Measurements from ENCODE around the gene COL23A1. TPM values are rescaled to one million over a fixed set of nuclear protein-coding genes. Genes with fewer than 3 reads are reported as not detected.

Gene COL23A1
- total and polyA plus RNA-seq, 2 of the 13 experiments (the other 11 are each of a cell fraction or from before 2014, with no cell fraction given): not detected

GRCh38 chr5:178626484-178627258 is 36.5 kb upstream of the COL23A1 start, which contains the start of gene CLK4 (continued):
- peak; percentile 81; the same call in 1 of the 2 replicates for TF ChIP-seq MTA1 (CRISPR knock-in tag; IDR thresholded peaks at IDR 0.05; ENCODE audit: borderline replicate concordance)
- TF ChIP-seq ZNF784 (CRISPR knock-in tag; IDR thresholded peaks at IDR 0.05; ENCODE audit: borderline replicate concordance): 0 out of 2 replicates have a peak, but pooled peaks have one; percentile 61
- peak; percentile 68; the same call in 1 of the 2 replicates for TF ChIP-seq DNMT1 (CRISPR knock-in tag; IDR thresholded peaks at IDR 0.05)
- TF ChIP-seq SMAD1 (CRISPR knock-in tag; IDR thresholded peaks at IDR 0.05; ENCODE audit: borderline replicate concordance, low read depth): no peak
- TF ChIP-seq ZNF616 (CRISPR knock-in tag; IDR thresholded peaks at IDR 0.05; ENCODE audit: low read depth): peak; percentile 26; the same call in 1 of the 2 replicates
- no peak; the same call in 1 of the 2 replicates for TF ChIP-seq ZNF770 (CRISPR knock-in tag; IDR thresholded peaks at IDR 0.05)
- TF ChIP-seq SIX4 (CRISPR knock-in tag; IDR thresholded peaks at IDR 0.05): no peak
- TF ChIP-seq IRF1 (CRISPR knock-in tag; IDR thresholded peaks at IDR 0.05; ENCODE audit: low read depth): no peak; the same call in 1 of the 2 replicates
- no peak for TF ChIP-seq CHCHD3 (CRISPR knock-in tag; IDR thresholded peaks at IDR 0.05)
- TF ChIP-seq NFKB2 (CRISPR knock-in tag; IDR thresholded peaks at IDR 0.05; ENCODE audit: borderline replicate concordance): peak; percentile 66; the same call in 1 of the 2 replicates
- TF ChIP-seq ZNF281 (CRISPR knock-in tag; IDR thresholded peaks at IDR 0.05; ENCODE audit: borderline replicate concordance): peak; percentile 7; the same call in 1 of the 2 replicates
- TF ChIP-seq SSRP1 (CRISPR knock-in tag; IDR thresholded peaks at IDR 0.05): no peak
- TF ChIP-seq ZNF451 (CRISPR knock-in tag; IDR thresholded peaks at IDR 0.05): 0 out of 2 replicates have a peak, but pooled peaks have one; percentile 51
- no peak for TF ChIP-seq ZBTB3 (CRISPR knock-in tag; IDR thresholded peaks at IDR 0.05; ENCODE audit: borderline replicate concordance, low read depth)
- peak; percentile 75 for TF ChIP-seq GABPB1 (CRISPR knock-in tag; IDR thresholded peaks at IDR 0.05)
- TF ChIP-seq TAF15 (IDR thresholded peaks at IDR 0.05; ENCODE audit: low read depth, low read length, poor library complexity, severe bottlenecking): no peak
- TF ChIP-seq TP53 (CRISPR knock-in tag; conservative IDR thresholded peaks at IDR 0.05): peak; percentile 86
- TF ChIP-seq CSRNP1 (CRISPR knock-in tag; IDR thresholded peaks at IDR 0.05): peak; percentile 90; the same call in 1 of the 2 replicates
- 0 out of 2 replicates have a peak, but pooled peaks have one; percentile 24 for TF ChIP-seq ZNF138 (CRISPR knock-in tag; IDR thresholded peaks at IDR 0.05; ENCODE audit: low read depth)
- TF ChIP-seq ZNF546 (CRISPR knock-in tag; conservative IDR thresholded peaks at IDR 0.05): 0 out of 2 replicates have a peak, but pooled peaks have one; percentile 65
